HPDE6-E6E7 (cell line): Measurements from ENCODE around the gene SPSB4.
"Not testable (repeated sequence)": the region's sequence is repeated elsewhere in the genome, so short reads cannot be mapped to it uniquely, and the experiment has no call there.

Experiments used
- DNase-seq: peaks from one replicate; pipeline ENCODE4 v3.0.0; 2011; ENCODE audit warnings: missing footprints; ENCODE audit errors: extremely low spot score

SPSB4 gene

DNA sequence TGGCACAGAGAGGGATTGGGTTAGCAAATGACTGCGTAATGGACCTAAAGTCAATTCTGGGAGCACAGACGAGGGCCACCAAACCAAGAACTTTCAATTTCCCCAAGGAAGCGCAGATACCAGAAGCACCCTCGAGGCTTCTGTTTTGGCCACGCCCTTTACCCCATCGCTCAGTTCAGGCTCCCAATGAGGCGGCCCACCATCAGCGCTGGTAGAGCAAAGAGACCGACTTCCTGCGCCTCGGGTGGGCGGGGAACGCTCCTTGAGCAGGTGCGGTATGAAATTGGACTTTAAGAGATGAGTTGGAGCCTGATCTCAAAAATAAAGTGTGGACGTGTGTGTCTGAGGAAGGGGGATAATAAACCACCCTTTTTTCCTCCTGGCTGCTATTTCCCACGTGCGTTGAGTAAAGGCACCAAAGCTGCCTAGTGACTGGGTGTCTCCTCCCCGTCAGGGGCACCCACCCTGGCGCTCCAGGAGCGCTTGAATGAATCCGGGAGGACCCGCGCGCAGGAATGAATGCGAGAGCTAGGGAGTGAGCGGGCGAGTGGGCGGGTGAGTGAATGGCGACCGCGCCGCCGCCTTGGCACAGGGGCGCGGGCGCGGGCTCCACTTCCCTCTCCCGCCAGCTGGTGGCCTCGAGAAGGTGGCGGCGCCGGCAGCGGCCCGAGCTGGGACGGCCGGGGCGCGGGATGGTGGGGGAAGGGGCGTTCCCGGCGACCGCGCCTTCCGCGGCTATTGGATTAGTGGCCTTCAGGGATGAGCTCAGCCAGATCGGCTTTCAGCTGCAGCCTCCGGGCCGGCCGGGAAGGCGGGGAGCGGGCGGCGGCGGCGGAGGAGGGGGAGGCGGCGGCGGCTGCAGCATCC, at the start of gene SPSB4:
Gene SPSB4 (plus strand): TSS at position 772 of the 867 bp plus-strand sequence. CDS start 14,758 bp downstream, outside the sequence.
- DNase-seq: peak; percentile 37

DNA sequence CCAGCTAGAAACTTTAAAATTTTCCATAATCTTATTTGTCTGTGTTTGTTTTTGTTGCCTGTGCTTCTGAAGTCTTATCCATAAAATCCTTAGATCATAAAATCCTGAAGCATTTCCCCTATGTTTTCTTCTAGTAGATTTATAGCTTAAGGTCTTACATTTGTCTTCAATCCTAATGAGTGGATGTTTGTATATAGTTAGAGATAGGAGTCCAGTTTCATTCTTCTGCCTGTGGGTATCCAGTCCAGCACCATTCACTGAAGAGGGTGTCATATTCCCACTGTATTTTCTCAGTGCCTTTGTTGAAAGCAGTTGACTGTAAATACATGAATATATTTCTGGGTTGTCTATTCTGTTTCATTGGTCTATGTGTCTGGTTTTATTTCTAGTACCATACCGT, 44.8 kb upstream of the SPSB4 start:
- no peak for DNase-seq

GRCh38 chr3:141009496-141009895, 41.7 kb upstream of the SPSB4 start:
- DNase-seq: no peak

GRCh38 chr3:141011232-141011996, 39.7 kb upstream of the SPSB4 start:
- DNase-seq: no peak

- no peak for DNase-seq
These were observed 39.2 kb upstream of the SPSB4 start for GRCh38 chr3:141011997-141012262.

- no peak for DNase-seq
These were observed 38.6 kb upstream of the SPSB4 start for GRCh38 chr3:141012571-141012970.

DNA sequence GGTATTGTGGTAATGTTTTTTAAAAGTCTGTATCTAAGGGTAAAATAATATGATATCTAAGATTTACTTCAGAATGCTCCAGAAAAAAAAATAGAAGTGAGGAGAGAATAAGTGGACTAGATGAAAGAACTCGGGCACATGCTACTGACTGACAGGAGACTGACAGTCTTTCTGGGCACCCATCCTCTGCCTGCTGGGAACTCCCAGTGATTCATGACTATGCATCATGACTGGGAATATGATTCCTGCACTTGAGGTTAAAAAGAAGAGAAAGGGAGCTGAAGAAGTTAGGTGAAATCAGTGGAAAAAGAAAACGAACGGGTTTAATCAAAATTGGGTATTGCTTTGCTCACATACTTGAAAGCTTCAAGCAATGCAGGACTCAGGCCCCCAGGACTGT, 35.7 kb upstream of the SPSB4 start:
- DNase-seq: peak; percentile 32

DNA sequence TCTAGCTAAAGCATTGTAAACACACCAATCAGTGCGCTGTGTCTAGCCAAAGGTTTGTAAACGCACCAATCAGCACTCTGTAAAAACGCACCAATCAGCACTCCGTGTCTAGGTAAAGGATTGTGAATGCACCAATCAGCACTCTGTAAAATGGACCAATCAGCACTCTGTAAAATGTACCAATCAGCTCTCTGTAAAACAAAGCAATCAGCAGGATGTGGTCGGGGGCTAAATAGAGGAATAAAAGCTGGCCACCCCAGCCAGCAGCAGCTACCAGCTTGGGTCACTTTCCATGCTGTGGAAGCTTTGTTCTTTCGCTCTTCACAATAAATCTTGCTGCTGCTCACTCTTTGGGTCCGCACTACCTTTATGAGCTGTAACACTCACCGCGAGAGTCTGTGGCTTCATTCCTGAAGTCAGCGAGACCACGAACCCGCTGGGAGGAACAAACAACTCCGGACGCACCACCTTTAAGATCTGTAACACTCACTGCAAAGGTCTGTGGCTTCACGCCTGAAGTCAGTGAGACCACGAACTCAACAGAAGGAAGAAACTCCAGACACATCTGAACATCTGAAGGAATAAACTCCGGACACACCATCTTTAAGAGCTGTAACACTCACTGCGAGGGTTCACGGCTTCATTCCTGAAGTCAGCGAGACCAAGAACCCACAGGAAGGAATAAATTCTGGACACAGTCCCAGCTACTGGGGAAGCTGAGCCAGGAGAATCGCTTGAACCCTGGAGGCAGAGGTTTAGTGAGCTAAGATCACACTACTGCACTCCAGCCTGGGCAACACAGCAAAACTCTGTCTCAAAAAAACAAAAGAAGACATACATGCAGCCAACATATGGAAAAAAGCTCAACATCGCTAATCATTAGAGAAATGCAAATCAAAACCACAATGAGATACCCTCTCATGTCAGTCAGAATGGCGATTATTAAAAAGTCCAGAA, 33.5 kb upstream of the SPSB4 start:
- DNase-seq: not testable (repeated sequence)

DNA sequence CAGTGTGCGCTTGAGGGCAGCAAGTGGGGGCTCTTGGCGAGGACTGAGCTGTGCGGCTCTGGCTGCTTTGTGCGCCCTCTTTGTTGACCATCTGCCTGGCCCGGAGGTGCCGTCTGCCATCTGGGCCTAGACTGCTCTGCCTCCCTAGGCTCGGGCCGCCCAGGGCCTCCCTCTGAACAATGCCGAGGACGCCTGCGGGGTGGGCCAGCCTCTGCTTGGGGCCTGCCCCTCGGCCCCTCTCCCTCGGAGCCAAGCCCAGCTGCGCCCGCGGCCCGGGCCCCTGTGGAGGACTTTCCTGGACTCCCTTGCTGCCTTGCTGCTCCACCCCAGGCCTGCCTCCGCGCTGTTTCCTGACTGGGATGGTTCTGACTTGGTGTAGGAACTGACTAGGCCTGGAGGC, 31.9 kb upstream of the SPSB4 start:
- DNase-seq: no peak

DNA sequence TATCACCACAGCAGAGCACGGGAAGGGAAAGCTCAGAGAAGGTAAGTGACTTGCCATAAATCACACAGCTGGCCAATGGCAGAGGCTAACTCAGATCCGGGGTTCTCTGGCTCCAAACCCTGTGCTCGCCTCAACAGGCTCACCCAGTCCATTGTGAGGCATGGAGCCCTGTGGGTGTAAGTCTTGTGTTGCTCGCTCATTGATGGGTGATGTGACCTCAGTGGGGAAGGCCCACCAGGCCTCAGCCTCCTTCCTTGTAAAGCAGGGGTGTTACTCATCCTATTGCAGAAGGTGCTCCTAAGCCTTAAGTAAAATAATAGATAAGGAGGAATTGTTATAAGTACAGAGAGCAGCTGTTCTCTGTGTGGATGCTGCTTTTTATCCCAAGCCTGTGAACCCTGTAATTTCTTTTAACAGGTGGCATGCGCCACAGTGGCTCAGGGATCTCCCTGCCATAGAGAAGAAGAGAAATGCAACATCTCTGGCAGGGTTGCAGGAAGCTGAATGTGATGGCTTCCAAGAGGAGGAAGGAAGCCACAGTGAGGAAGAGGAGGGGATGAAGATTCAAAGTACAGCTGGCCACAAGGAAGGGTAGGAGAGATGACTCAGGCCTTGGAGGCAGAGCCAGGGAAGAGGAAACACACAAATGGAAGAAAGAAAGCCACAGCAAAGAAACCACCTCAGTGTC, 30.9 kb upstream of the SPSB4 start:
- no peak for DNase-seq

- DNase-seq: no peak
These were observed 29.9 kb upstream of the SPSB4 start for GRCh38 chr3:141021261-141021660.

DNA sequence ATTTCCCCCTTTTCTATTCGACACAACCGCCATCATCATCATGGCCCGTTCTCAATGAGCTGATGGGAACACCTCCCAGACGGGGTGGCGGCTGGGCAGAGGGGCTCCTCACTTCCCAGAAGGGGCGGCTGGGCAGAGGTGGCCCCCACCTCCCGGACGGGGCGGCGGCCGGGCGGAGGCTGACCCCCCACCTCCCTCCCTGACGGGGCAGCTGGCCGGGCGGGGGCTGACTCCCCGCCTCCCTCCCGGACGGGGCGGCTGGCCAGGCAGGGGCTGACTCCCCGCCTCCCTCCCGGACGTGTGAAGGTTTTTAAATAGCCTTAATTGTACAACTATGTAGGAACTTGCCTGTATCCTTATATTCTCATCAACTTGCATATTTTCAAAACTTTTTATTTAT, 20.9 kb upstream of the SPSB4 start:
- DNase-seq: no peak

GRCh38 chr3:141039589-141039988, 11.6 kb upstream of the SPSB4 start:
- DNase-seq: no peak

DNA sequence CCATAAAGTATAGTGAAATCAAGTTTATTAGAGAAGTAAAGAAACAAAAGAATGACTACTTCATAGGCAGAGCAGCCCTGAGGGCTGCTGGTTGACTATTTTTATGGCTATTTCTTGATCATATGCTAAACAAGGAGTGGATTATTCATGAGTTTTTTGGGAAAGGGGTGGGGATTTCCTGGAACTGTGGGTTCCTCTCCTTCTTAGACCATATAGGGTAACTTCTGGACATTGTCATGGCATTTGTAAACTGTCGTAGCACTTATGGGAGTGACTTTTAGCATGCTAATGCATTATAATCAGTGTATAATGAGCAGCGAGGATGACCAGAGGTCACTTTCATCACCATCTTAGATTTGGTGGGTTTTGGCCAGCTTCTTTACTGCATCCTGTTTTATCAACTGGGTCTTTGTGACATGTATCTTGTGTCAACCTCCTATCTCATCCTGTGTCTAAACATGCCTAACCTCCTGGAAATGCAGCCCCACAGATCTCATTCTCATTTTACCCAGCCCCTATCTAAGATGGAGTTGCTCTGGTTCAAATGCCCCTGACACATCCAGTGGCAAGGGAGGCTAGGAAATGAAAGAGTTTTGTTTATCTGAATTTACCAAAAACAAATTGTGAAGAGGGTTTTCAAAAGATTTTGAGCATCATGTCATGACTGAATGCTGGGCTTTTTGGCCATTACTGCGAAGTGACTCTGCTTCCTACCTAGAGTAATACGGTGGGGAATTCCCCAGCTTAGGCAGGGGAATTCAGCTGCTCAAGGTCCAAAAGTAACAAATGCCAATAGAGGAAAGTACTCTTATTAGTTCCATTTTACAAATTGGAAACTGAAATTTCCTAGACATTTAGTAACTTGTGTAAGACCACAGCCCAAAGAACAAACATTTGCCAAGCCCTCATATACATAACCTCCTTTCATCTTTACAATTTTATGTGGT, 6.2 kb upstream of the SPSB4 start:
- no peak for DNase-seq

GRCh38 chr3:141045849-141046248, 5.3 kb upstream of the SPSB4 start:
- DNase-seq: no peak

GRCh38 chr3:141047168-141047567, 4.0 kb upstream of the SPSB4 start:
- no peak for DNase-seq

DNA sequence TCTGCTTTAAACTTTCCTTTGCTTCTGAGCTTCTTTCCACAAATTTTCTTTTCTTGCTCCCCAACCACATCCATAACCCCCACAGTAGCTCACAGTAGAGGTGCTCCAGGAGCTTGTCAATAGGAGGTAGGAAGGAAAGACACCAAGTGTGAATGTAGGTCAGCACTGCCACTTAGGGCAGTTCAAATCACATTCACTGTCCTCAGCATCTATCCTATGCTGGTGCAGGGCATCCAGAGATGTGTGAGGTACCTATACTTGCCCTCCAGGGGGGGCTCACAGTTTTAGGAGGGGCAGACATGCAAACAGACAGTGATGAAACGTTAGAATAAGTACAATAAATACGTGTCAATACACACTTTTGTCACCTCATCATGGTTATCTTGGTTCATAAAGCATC, 1.5 kb upstream of the SPSB4 start:
- DNase-seq: no peak

- DNase-seq: no peak
These were observed 475 bp downstream of the SPSB4 start for GRCh38 chr3:141051443-141052200.

GRCh38 chr3:141052201-141053069, 1.3 kb downstream of the SPSB4 start:
- no peak for DNase-seq
